ENCODE measurements around the gene NID1. TPM values are rescaled to one million over a fixed set of nuclear protein-coding genes. Genes with fewer than 3 reads are reported as not detected.

The NID1 gene
- total and polyA plus RNA-seq, 4 donors, result 21.2 to 90.1 (median 55.2) TPM

- no peak for TF ChIP-seq EGR1 (IDR thresholded peaks at IDR 0.05; ENCODE audit: low read depth in 2 of 2)
- TF ChIP-seq, protein P1, sequence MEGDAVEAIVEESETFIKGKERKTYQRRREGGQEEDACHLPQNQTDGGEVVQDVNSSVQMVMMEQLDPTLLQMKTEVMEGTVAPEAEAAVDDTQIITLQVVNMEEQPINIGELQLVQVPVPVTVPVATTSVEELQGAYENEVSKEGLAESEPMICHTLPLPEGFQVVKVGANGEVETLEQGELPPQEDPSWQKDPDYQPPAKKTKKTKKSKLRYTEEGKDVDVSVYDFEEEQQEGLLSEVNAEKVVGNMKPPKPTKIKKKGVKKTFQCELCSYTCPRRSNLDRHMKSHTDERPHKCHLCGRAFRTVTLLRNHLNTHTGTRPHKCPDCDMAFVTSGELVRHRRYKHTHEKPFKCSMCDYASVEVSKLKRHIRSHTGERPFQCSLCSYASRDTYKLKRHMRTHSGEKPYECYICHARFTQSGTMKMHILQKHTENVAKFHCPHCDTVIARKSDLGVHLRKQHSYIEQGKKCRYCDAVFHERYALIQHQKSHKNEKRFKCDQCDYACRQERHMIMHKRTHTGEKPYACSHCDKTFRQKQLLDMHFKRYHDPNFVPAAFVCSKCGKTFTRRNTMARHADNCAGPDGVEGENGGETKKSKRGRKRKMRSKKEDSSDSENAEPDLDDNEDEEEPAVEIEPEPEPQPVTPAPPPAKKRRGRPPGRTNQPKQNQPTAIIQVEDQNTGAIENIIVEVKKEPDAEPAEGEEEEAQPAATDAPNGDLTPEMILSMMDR (IDR thresholded peaks at IDR 0.05; ENCODE audit: low read depth, low read length, missing input control), result no peak
- no peak for TF ChIP-seq REST (IDR thresholded peaks at IDR 0.05)
- WGBS, result 85% methylated on average over 4 of the region's 4 CpGs
- H3K27ac ChIP-seq (ENCODE audit: low read depth in 1 of 2, low read length in 2 of 2), result peak overlapping the region in 1 of 2 donors; percentile 36
- no peak overlapping the region for H3K9ac ChIP-seq (ENCODE audit: low read depth in 1 of 2, low read length in 2 of 2)
- H3K9me3 ChIP-seq (ENCODE audit: control insufficient read depth in 4 of 4, low read length in 3 of 4), result no peaks in the 10 kb centered on the region
- no peak for DNase-seq (ENCODE audit: low spot score)
- peaks cover 11 to 42% (median 28%) of the 10 kb centered on the region in 4 donors for H3K36me3 ChIP-seq (ENCODE audit: control insufficient read depth in 4 of 4, insufficient read depth in 3 of 4, low read depth in 1 of 4, low read length in 3 of 4)
- no peaks in the 10 kb centered on the region for H3K27me3 ChIP-seq (ENCODE audit: control insufficient read depth in 4 of 4, insufficient read depth in 4 of 4, low read length in 3 of 4)
- no peak overlapping the region for H3K4me3 ChIP-seq (ENCODE audit: low read depth in 1 of 3, low read length in 3 of 3)
- H3K4me1 ChIP-seq (ENCODE audit: control insufficient read depth in 4 of 4, insufficient read depth in 4 of 4, low read length in 3 of 4), result peaks cover 3 to 18% (median 14%) of the 10 kb centered on the region in 4 donors
Measured at GRCh38 chr1:236015539-236015938, 49.4 kb downstream of the NID1 start.

- 96% methylated on average over 4 of the region's 4 CpGs for WGBS
- DNase-seq (ENCODE audit: low spot score), result no peak
- Histone ChIP-seq H3K9me3 (ENCODE audit: control insufficient read depth in 4 of 4, low read length in 3 of 4) (no peaks in the 10 kb centered on the region), H3K9ac (ENCODE audit: low read depth in 1 of 2, low read length in 2 of 2) (no peak overlapping the region), H3K27me3 (ENCODE audit: control insufficient read depth in 4 of 4, insufficient read depth in 4 of 4, low read length in 3 of 4) (no peaks in the 10 kb centered on the region), H3K36me3 (ENCODE audit: control insufficient read depth in 4 of 4, insufficient read depth in 3 of 4, low read depth in 1 of 4, low read length in 3 of 4) (peaks cover 11 to 45% (median 34%) of the 10 kb centered on the region in 4 donors), H3K4me1 (ENCODE audit: control insufficient read depth in 4 of 4, insufficient read depth in 4 of 4, low read length in 3 of 4) (peaks cover 2 to 9% (median 5%) of the 10 kb centered on the region in 4 donors), H3K4me3 (ENCODE audit: low read depth in 1 of 3, low read length in 3 of 3) (no peak overlapping the region), H3K27ac (ENCODE audit: low read depth in 1 of 2, low read length in 2 of 2) (no peak overlapping the region)
- no peak for TF ChIP-seq ATF3 (IDR thresholded peaks at IDR 0.05)
- no peak for TF ChIP-seq TAF1 (conservative IDR thresholded peaks at IDR 0.05)
- no peak for TF ChIP-seq GABPA (IDR thresholded peaks at IDR 0.05 in 1 of 2, conservative IDR thresholded peaks at IDR 0.05 in 1 of 2)
- TF ChIP-seq NR2F2 (IDR thresholded peaks at IDR 0.05), result no peak
- TF ChIP-seq YY1 (IDR thresholded peaks at IDR 0.05), result no peak
- no peak for TF ChIP-seq RAD21 (IDR thresholded peaks at IDR 0.05)
- TF ChIP-seq, protein P1 (IDR thresholded peaks at IDR 0.05; ENCODE audit: low read depth, low read length, missing input control), result no peak
- no peak for TF ChIP-seq REST (IDR thresholded peaks at IDR 0.05)
- TF ChIP-seq JUND (IDR thresholded peaks at IDR 0.05), result no peak
- TF ChIP-seq, protein P2, sequence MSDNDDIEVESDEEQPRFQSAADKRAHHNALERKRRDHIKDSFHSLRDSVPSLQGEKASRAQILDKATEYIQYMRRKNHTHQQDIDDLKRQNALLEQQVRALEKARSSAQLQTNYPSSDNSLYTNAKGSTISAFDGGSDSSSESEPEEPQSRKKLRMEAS (IDR thresholded peaks at IDR 0.05), result no peak
- no peak for TF ChIP-seq HNF4A (conservative IDR thresholded peaks at IDR 0.05)
- no peak for TF ChIP-seq RXRA (IDR thresholded peaks at IDR 0.05)
- TF ChIP-seq EGR1 (IDR thresholded peaks at IDR 0.05; ENCODE audit: low read depth in 2 of 2), result no peak
- TF ChIP-seq FOXA2 (IDR thresholded peaks at IDR 0.05), result no peak
Measured at GRCh38 chr1:236013330-236013729, 51.6 kb downstream of the NID1 start.
